GM19351 (cell line): ENCODE data around the gene BCAN.

Experiments
- ATAC-seq: cut with Tn5 transposase; IDR thresholded peaks from one replicate; pipeline ENCODE4 v1.9.1; 2021; ENCODE audit warnings: mild to moderate bottlenecking, moderate library complexity; ENCODE audit not compliant: unreplicated experiment

Gene BCAN

GRCh38 chr1:156693848-156694689 is 52.2 kb downstream of the BCAN start:
- ATAC-seq = no peak

GRCh38 chr1:156694690-156694962 is 52.7 kb downstream of the BCAN start:
- ATAC-seq = no peak

- ATAC-seq = no peak
These were observed 54.8 kb downstream of the BCAN start for GRCh38 chr1:156696755-156697154.

DNA sequence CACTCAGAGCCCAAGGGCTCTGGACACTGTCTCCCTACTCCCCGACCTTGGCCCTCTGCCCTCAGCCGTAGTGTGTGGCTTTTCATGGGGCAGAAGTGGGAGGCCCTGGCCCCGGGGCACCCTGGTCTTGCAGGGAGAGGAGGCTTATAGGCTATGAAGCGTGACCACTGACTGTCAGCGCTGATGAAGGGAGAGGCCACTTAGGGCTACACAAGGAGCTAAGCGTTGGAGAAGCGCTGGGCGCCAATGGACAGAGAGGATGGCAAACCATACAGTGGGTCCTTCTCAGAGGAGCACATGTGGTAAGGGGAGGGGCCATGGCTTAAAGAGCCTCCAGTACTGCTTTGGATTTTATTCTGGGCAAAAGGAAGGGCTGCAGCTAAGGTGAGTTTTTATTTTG is 55.6 kb downstream of the BCAN start:
- ATAC-seq = no peak

GRCh38 chr1:156698995-156699394 is 57.1 kb downstream of the BCAN start:
- ATAC-seq = no peak

DNA sequence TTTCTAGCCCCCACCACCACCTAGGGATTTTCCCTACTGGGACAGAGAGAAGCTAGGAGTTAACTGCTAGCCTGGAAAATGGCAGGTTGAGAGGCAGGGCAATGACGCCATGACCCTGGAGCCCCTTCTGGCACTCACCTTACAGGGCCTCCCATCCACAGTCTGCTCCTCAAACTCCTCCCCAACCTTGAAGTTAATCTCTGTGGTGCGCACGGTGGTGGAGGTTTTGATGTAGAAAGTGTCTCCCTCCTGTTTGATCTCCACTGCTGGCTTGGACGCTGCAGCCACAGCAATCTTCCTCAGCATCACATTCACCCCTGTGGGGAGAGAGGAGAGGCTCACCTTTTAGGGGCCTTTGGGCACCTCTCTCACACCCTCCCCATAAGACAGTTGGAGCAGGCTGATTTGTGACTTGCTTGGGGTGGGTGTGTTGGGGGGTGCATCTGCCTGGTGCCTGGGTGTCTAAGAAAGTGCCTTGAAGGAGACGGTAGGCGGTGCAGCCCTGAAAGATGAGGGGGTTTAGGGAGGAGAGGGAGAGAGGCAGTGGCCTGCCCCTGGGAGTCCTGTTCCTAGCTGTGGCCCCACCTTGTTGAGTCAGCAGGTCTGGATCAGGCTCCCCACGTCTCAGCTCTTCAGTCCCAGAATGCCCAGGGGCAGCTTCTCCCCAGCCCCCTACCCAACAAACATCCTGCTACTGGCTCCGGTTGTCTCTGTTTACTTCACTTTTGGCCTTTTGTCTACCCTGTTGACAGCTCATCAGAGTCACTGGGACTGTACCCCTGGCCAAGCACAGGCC is 59.0 kb downstream of the BCAN start:
- no peak for ATAC-seq

GRCh38 chr1:156703336-156703735 is 61.4 kb downstream of the BCAN start:
- ATAC-seq = no peak

- ATAC-seq = no peak
These were observed 61.8 kb downstream of the BCAN start for GRCh38 chr1:156703741-156704140.

DNA sequence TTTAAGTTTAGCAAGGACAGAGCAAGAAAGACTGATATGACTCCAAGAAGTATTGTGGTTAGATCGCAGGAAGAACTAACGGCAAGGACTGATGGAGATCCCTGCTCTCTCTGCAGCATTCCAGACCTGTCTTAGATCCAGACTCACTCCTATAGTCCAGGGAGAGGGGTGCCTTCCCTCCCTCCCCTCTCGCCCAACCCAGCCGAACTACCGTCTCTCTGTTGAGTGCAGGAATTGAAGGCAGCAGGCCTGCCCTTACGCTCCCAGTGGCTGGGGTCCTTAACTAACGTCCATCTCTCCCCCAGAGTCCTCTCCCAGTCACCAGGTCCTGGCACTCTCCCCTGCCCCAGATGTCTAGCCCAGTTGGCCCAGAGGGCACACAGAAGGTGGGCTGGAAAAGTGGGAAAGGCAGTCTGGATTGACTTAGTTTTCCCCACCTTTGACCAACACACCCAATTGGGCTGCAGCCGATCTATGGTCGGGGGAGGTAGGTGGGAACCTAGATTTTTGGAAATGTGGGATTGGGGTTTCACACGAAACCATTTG is 62.3 kb downstream of the BCAN start:
- ATAC-seq = no peak

DNA sequence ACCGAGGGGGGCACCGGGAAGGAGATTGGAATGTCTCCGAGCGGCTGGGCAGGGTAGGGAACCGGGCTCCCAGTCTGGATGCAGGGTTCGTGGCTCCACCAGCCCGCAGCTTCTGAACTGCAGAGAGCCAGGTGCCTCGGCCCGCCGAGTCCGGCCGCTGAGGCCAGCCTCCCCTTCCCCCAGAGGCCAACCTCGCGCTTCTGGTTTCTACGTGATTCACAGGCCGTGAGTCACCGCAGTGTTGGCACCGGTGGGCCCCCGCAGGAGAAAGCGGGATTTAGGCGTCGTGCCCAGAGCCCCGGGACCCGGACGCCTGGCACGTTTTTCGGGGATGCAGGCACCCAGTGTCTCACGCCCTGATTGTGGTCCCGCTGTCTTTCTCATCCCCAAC is 63.0 kb downstream of the BCAN start:
- ATAC-seq = no peak

- ATAC-seq = no peak
These were observed 63.5 kb downstream of the BCAN start, which contains the start of gene CRABP2 for GRCh38 chr1:156705321-156705917. CRABP2 (minus strand) TSS chr1:156705583; CDS start chr1:156705446, 137 bp downstream.

GRCh38 chr1:156705918-156706656 is 64.2 kb downstream of the BCAN start:
- ATAC-seq = no peak

- no peak for ATAC-seq
These were observed 64.9 kb downstream of the BCAN start for GRCh38 chr1:156706657-156707416.

DNA sequence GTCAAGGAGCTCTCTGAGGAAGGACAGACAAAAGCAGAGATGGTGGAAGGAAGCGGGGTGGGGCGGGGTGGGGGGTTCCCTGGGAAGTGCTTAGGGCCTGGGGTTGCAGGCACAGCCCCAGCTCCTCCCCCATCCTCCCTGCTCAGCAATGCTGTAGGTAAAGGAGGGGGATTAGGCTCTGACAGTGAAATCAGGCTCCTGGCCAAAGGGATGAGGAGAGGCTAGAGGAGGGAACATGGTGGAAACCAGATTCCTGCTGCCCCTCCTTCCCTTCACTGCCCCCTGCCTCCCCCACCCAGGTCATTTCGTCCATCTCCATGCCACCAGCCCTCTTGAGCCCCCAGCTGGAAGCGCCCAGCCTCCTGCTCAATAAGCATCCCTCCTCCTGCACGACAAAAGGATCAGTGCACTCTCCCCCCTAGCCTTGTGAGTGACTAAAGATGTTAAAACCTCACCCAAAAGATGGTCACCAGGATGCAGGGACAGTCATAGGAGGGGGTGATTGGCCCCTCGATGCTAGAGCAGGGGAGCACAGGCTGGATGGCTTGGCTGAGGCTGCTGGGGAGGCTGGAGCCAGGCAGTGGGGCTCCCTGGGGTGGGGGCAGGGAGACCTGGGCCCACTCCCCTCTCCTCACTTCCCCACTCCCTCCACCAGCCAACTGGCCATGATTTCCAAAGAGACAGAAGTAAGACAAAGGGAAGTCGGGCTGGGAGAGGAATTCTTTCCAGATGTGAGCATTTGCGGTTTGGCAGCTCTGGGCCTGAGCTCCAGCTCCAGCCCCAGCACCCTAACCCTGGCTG is 65.7 kb downstream of the BCAN start:
- no peak for ATAC-seq

- no peak for ATAC-seq
These were observed 66.3 kb downstream of the BCAN start for GRCh38 chr1:156708218-156708661.

- ATAC-seq = no peak
These were observed 67.1 kb downstream of the BCAN start for GRCh38 chr1:156709031-156709430.
